ENCODE data around the gene MRTFA.

GRCh38 chr22:40603088-40603605 is 33.4 kb downstream of the MRTFA start:
- TF ChIP-seq, protein P1, sequence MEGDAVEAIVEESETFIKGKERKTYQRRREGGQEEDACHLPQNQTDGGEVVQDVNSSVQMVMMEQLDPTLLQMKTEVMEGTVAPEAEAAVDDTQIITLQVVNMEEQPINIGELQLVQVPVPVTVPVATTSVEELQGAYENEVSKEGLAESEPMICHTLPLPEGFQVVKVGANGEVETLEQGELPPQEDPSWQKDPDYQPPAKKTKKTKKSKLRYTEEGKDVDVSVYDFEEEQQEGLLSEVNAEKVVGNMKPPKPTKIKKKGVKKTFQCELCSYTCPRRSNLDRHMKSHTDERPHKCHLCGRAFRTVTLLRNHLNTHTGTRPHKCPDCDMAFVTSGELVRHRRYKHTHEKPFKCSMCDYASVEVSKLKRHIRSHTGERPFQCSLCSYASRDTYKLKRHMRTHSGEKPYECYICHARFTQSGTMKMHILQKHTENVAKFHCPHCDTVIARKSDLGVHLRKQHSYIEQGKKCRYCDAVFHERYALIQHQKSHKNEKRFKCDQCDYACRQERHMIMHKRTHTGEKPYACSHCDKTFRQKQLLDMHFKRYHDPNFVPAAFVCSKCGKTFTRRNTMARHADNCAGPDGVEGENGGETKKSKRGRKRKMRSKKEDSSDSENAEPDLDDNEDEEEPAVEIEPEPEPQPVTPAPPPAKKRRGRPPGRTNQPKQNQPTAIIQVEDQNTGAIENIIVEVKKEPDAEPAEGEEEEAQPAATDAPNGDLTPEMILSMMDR (IDR thresholded peaks at IDR 0.05; ENCODE audit: insufficient read depth, low read length, poor library complexity, severe bottlenecking): no peak
- no peak for TF ChIP-seq EZH2phosphoT487 (conservative IDR thresholded peaks at IDR 0.05; ENCODE audit: low read length)

Measured in SU-DHL-6 (cell line).